Kidney epithelial cell (primary cell): ENCODE results near the gene LSM3. TPM values are rescaled to one million over a fixed set of nuclear protein-coding genes. Genes with fewer than 3 reads are reported as not detected.

Source experiments
- DNase-seq: peaks from one replicate; pipeline ENCODE4 v3.0.0-alpha.2; 2010; ENCODE audit warnings: low read depth
- H3K27me3 ChIP-seq: 2 replicates; pipeline ENCODE4 v1.6.0; 2011; ENCODE audit warnings: low read length; ENCODE audit not compliant: control insufficient read depth, insufficient read depth
- H3K36me3 ChIP-seq: 2 replicates; pipeline ENCODE4 v1.5.1; 2011; ENCODE audit warnings: low read length; ENCODE audit not compliant: control insufficient read depth, insufficient read depth
- H3K4me3 ChIP-seq: 2 replicates; pipeline ENCODE4 v1.5.1; 2011; ENCODE audit warnings: low read depth, mild to moderate bottlenecking, control low read depth, low read length
- total RNA-seq: library from RNA; depleted of rRNA; stranded (reverse); fragments of >200 nt; gene quantifications from 2 replicates; pipeline ENCODE4 v1.2.3, GENCODE V29; 2015
- TF ChIP-seq, protein P1 (sequence below): IDR thresholded peaks from 2 replicates; pipeline ENCODE4 v1.5.1; 2011; ENCODE audit warnings: mild to moderate bottlenecking, moderate library complexity, low read length, control low read depth, inconsistent platforms; ENCODE audit not compliant: insufficient read depth, poor library complexity, severe bottlenecking

LSM3 gene
- total RNA-seq, 1 donor from 2014 or later, result 9.3 TPM

DNA sequence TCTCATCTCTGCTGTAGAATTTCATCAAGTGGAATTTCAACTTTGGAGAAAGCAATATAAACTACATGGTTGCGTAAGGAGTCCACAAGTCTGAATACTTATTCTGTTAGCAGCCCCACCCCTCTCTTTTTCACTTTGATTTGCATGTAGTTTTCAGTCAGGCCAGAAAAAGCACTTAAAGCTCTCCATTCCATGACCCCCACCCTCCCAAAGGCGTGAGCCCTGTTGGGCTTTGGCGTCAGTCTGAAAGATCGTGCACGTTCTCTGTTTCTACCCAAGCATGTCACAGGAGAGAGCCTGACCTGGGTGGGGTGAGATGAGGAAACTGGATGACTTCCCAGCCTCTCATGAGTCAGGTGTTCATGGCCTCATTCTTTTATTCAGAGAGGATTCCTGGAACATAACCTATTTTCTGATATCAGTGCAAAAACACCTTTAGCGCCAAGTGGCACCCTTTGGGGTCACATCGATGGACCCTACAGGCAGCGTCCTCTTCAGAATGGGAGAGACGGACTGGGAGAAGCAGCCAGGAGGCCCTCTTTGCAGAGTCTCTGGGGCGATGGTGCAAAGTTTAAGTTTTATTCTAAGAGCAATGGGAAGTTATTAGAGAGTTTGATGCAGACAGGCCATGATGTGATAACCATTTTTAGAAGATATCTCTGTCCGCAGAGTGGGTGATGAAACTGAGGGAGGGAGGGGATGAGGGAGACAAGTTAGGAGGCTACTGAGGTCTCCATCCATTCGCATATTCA lies 55.8 kb downstream of the LSM3 start:
- H3K27me3 ChIP-seq, result no peaks in the 10 kb centered on the region
- H3K36me3 ChIP-seq, result no peaks in the 10 kb centered on the region
- no peak for DNase-seq
- TF ChIP-seq, protein P1, sequence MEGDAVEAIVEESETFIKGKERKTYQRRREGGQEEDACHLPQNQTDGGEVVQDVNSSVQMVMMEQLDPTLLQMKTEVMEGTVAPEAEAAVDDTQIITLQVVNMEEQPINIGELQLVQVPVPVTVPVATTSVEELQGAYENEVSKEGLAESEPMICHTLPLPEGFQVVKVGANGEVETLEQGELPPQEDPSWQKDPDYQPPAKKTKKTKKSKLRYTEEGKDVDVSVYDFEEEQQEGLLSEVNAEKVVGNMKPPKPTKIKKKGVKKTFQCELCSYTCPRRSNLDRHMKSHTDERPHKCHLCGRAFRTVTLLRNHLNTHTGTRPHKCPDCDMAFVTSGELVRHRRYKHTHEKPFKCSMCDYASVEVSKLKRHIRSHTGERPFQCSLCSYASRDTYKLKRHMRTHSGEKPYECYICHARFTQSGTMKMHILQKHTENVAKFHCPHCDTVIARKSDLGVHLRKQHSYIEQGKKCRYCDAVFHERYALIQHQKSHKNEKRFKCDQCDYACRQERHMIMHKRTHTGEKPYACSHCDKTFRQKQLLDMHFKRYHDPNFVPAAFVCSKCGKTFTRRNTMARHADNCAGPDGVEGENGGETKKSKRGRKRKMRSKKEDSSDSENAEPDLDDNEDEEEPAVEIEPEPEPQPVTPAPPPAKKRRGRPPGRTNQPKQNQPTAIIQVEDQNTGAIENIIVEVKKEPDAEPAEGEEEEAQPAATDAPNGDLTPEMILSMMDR, result no peak
- H3K4me3 ChIP-seq, result no peak overlapping the region

DNA sequence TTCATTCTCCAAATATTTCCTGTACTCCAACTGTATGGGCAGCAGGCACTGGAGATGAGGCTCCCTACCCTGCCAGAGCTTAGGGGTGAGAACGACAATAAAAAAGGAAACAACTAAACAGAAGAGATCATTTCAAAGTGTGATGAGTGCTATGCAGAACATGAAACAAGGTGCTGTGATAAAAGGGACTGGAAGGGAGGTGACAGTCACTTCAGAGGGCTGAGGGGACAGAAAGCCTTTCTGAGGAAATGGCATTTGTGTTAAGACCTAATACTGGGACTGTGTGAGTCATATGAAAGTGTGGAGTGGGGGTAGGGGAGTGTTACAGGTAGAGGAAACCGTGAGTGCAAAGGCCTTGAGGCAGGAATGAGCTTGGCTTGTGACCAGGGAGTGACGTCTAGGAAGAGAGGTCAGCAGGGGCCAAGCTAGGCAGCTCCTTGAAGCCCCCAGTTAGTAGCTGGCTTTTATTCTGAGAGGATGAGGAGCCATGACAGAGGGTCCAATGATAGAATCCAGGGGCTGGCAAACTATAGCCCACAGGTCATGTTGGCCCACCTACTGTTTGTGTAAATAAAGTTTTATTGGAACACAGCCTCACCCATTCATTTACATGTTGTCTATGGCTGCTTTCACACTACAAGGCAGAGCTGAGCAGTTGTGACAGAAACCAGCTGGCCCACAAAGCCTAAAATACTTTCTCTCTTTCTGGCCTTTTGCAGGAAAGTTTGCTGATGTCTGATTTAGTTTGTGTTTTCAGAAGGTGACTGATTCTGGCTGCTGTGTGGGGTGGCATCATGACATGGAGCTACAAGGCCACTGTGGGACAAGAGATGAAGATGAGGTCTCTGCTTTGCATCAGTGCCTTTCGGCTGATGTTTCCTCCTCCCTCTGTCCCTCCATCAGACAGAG lies 56.6 kb downstream of the LSM3 start:
- DNase-seq, result no peak
- H3K36me3 ChIP-seq, result no peaks in the 10 kb centered on the region
- TF ChIP-seq, protein P1, result no peak
- no peak overlapping the region for H3K4me3 ChIP-seq
- H3K27me3 ChIP-seq, result no peaks in the 10 kb centered on the region

DNA sequence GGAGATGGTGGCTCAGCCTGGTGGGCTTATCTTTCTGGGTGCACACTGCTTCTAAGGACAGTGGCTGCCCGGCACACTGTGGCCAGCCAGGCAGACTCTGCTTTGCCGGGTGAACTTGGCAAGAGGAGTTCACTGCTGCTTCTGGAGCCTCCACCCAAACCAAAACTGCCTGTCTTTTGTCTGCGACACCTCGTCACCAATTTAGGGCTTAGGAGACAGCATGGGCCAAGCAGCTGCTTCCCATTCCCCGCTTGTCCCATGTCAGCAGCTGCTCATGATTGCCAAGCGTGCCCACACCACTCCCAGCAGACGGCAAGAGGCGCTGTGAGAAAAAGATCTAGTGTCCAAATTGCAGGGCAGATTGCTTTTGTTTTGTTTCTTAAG lies 57.3 kb downstream of the LSM3 start:
- Histone ChIP-seq H3K36me3 (no peaks in the 10 kb centered on the region), H3K4me3 (no peak overlapping the region), H3K27me3 (no peaks in the 10 kb centered on the region)
- TF ChIP-seq, protein P1, result no peak
- no peak for DNase-seq

DNA sequence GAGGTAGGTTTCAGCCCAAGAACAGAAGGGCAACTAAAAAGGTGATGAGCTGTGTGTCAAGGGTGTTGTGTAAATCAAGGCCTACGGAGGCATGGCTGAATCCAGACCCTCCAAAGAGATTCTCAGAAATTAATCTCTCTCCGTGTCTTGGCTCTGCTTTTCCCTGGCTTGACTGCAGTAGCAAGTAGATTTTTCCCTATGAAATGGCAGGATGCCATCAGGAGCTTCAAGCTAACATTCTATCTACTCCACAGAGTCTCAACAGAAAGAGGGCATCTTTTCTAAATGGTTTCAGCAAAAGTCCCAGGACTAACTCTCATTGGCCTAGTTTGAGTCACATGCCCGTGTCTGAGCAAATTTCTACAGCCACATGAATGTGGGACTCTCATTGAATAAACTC lies 58.3 kb downstream of the LSM3 start:
- H3K4me3 ChIP-seq, result no peak overlapping the region
- TF ChIP-seq, protein P1, result no peak
- H3K27me3 ChIP-seq, result no peaks in the 10 kb centered on the region
- no peak for DNase-seq
- no peaks in the 10 kb centered on the region for H3K36me3 ChIP-seq

DNA sequence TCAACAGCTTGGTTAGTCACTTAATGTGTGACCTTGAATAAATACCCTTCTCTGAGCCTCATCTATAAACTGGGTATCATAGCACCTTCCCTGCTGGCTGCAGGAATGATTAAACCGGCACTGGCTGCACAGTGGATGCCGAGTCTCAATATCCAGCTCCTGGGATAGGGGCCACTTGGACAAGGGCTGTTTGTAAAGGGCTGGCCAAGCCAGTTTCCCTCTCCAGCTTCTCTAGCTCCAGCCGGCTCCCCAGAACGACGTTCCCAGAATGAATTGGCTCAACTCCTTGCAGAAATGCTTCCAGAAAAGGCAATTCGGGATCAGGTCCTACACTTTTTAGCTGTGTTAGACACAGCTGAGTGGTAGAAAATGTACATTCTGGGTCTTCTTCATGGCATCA lies 58.8 kb downstream of the LSM3 start:
- no peak for DNase-seq
- Histone ChIP-seq H3K27me3 (no peaks in the 10 kb centered on the region), H3K4me3 (no peak overlapping the region), H3K36me3 (no peaks in the 10 kb centered on the region)
- TF ChIP-seq, protein P1, result no peak
